ENCODE data around the gene IFIT3. TPM values are rescaled to one million over a fixed set of nuclear protein-coding genes. Genes with fewer than 3 reads are reported as not detected.

Gene IFIT3
- total and polyA plus RNA-seq, 2 of the 8 experiments (the other 6 are each of a cell fraction or from before 2014, with no cell fraction given) = 0.12 to 0.84 TPM

DNA sequence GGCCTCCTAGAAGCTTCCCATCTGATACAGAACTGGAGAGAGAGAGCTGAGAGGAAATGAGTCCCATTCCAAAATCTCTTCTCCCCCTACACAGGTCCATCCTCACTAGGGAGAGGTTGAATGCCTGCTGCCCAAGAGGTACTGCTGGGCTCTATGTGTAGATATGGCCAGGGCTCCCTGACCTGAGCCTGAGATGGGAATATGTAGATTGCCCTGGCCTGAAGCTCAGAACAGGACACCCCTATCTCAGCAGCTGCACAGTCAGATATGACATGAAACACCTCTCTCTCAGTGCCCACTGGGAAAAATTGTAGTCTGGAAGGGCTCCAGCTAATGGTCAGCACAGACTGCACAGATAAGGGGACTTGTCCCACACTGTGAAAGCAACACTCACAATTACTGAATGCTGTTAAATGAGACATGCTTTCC lies 46.9 kb downstream of the IFIT3 start:
- Histone ChIP-seq H2AK5ac (ENCODE audit: low read depth, low read length) (no peak overlapping the region), H3K23me2 (ENCODE audit: low read depth, low read length) (no peaks in the 10 kb centered on the region), H3K9ac (replicated peaks in 1 of 4; ENCODE audit: extremely low read depth in 1 of 4, low read depth in 3 of 4, low read length in 3 of 4) (no peak overlapping the region), H3K27me3 (replicated peaks in 1 of 4; ENCODE audit: control insufficient read depth in 3 of 4, extremely low read depth in 1 of 4, insufficient read depth in 3 of 4, low read length in 3 of 4) (no peaks in the 10 kb centered on the region), H4K8ac (ENCODE audit: extremely low read depth, insufficient read depth, low read length) (no peak overlapping the region), H3K36me3 (ENCODE audit: control insufficient read depth in 2 of 4, insufficient read depth in 4 of 4, low read length in 3 of 4) (no peaks in the 10 kb centered on the region), H3K9me3 (ENCODE audit: insufficient read depth in 2 of 2, low read depth in 1 of 2, low read length in 1 of 2) (no peaks in the 10 kb centered on the region), H2BK5ac (ENCODE audit: low read depth, low read length) (no peak overlapping the region), H4K5ac (ENCODE audit: insufficient read length, low read depth, low read length) (no peak overlapping the region), H3K18ac (ENCODE audit: extremely low read depth, low read length) (no peak overlapping the region), H3K4me2 (ENCODE audit: insufficient read depth in 1 of 2, low read depth in 2 of 2, low read length in 2 of 2) (no peak overlapping the region), H2BK20ac (ENCODE audit: low read length) (no peak overlapping the region), H3K23ac (ENCODE audit: insufficient read length) (no peak overlapping the region), H3K4ac (replicated peaks; ENCODE audit: insufficient read length, low read depth, low read length) (no peak overlapping the region), H2BK15ac (ENCODE audit: low read length) (no peak overlapping the region), H3K56ac (replicated peaks; ENCODE audit: insufficient read length, low read depth, low read length) (no peak overlapping the region), H4K91ac (replicated peaks; ENCODE audit: insufficient read length, low read length) (no peak overlapping the region), H3K4me3 (ENCODE audit: extremely low read depth in 1 of 4, insufficient read depth in 2 of 4, low read depth in 3 of 4, low read length in 4 of 4) (no peak overlapping the region), H2BK120ac (replicated peaks; ENCODE audit: low read depth, low read length) (no peak overlapping the region), H3K79me1 (ENCODE audit: low read depth, low read length) (no peaks in the 10 kb centered on the region), H2AFZ (ENCODE audit: low read length) (no peak overlapping the region), H3K79me2 (ENCODE audit: control insufficient read depth in 1 of 2, insufficient read depth in 2 of 2, low read length in 2 of 2) (no peaks in the 10 kb centered on the region), H3K14ac (ENCODE audit: insufficient read length) (no peak overlapping the region), H3K27ac (ENCODE audit: low read depth, low read length) (no peak overlapping the region), H3K4me1 (replicated peaks in 1 of 4; ENCODE audit: control insufficient read depth in 3 of 4, insufficient read depth in 4 of 4, low read length in 3 of 4) (peaks cover 0 to 4% (median 0%) of the 10 kb centered on the region in 4 experiments; a peak in 2 of 7 replicates), H4K20me1 (replicated peaks in 1 of 2; ENCODE audit: control insufficient read depth in 1 of 2, insufficient read depth in 2 of 2, low read length in 2 of 2) (no peaks in the 10 kb centered on the region), H2BK12ac (ENCODE audit: low read depth, low read length) (no peak overlapping the region)
- no peak for FAIRE-seq
- no peak for DNase-seq (ENCODE audit: low read depth in 1 of 2, low spot score in 2 of 2)
- ChIA-PET CTCF (ENCODE audit: partially characterized antibody) (interaction anchor here (0.6 to 1.0 kb wide), 5 partner anchors 12 to 242 kb away, joined by 3 read pairs; no protein-coding TSS in a partner anchor), POLR2A (ENCODE audit: partially characterized antibody) (no interaction called here)
- TF ChIP-seq JUN (IDR thresholded peaks at IDR 0.05; ENCODE audit: low read depth, low read length) (no peak), EGR1 (IDR thresholded peaks at IDR 0.05; ENCODE audit: borderline replicate concordance, low read depth, low read length) (no peak), RFX5 (IDR thresholded peaks at IDR 0.05; ENCODE audit: borderline replicate concordance, low read depth, low read length) (no peak), TAF7 (optimal IDR thresholded peaks at IDR 0.05; ENCODE audit: borderline replicate concordance, low read depth, low read length) (no peak), NRF1 (IDR thresholded peaks at IDR 0.05; ENCODE audit: low read depth, low read length) (no peak), SIX5 (IDR thresholded peaks at IDR 0.05; ENCODE audit: low read depth, low read length) (no peak), ZNF274 (IDR thresholded peaks at IDR 0.05; ENCODE audit: borderline replicate concordance, extremely low read depth, low read length) (no peak), EZH2 (IDR thresholded peaks at IDR 0.05; ENCODE audit: low read depth, low read length, severe bottlenecking) (no peak), KDM4A (IDR thresholded peaks at IDR 0.05; ENCODE audit: low read depth, low read length, severe bottlenecking) (no peak), GTF2F1 (IDR thresholded peaks at IDR 0.05; ENCODE audit: borderline replicate concordance, low read depth, low read length) (no peak), RBBP5 (IDR thresholded peaks at IDR 0.05; ENCODE audit: borderline replicate concordance, low read depth, low read length) (no peak), PHF8 (conservative IDR thresholded peaks at IDR 0.05; ENCODE audit: low read depth, low read length) (no peak)
- TF ChIP-seq, protein P1, sequence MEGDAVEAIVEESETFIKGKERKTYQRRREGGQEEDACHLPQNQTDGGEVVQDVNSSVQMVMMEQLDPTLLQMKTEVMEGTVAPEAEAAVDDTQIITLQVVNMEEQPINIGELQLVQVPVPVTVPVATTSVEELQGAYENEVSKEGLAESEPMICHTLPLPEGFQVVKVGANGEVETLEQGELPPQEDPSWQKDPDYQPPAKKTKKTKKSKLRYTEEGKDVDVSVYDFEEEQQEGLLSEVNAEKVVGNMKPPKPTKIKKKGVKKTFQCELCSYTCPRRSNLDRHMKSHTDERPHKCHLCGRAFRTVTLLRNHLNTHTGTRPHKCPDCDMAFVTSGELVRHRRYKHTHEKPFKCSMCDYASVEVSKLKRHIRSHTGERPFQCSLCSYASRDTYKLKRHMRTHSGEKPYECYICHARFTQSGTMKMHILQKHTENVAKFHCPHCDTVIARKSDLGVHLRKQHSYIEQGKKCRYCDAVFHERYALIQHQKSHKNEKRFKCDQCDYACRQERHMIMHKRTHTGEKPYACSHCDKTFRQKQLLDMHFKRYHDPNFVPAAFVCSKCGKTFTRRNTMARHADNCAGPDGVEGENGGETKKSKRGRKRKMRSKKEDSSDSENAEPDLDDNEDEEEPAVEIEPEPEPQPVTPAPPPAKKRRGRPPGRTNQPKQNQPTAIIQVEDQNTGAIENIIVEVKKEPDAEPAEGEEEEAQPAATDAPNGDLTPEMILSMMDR (IDR thresholded peaks at IDR 0.05; ENCODE audit: control extremely low read depth in 1 of 3, insufficient read depth in 1 of 3, low read depth in 1 of 3, low read length in 3 of 3) = no peak
